OCI-LY3 (cell line): ENCODE measurements around the gene ORMDL1.

Experiments used
- H2AFZ ChIP-seq: fragments of 200-600, 300-600 bp; shearing (Covaris generic); 2 replicates; pipeline ENCODE4 v1.6.0; 2014; ENCODE audit warnings: antibody characterized with exemption, low read depth, low read length
- H3K27ac ChIP-seq: fragments of 200-600, 300-600 bp; sonication (generic); 2 replicates; pipeline ENCODE4 v1.5.1; 2014; ENCODE audit warnings: mild to moderate bottlenecking, low read length, moderate library complexity, mixed read lengths
- H3K27me3 ChIP-seq: fragments of 200-600, 300-600 bp; sonication (generic); 2 replicates; pipeline ENCODE4 v1.6.1; 2014; ENCODE audit warnings: low read depth, low read length, mixed read lengths
- H3K36me3 ChIP-seq: fragments of 200-600, 300-600 bp; sonication (generic); replicated peaks from 2 replicates; pipeline ENCODE3; 2014; ENCODE audit warnings: low read depth, low read length, mixed read lengths
- H3K4me1 ChIP-seq: fragments of 300-600, 200-600 bp; sonication (generic); 2 replicates; pipeline ENCODE4 v1.6.1; 2014; ENCODE audit warnings: low read length, mixed read lengths
- H3K4me2 ChIP-seq: fragments of 200-600, 300-600 bp; sonication (generic); 2 replicates; pipeline ENCODE4 v1.6.1; 2014; ENCODE audit warnings: low read length, mixed read lengths
- H3K4me3 ChIP-seq: fragments of 300-600, 200-600 bp; sonication (generic); 2 replicates; pipeline ENCODE4 v1.5.1; 2014; ENCODE audit warnings: antibody characterized with exemption, mild to moderate bottlenecking, low read length, moderate library complexity
- H3K79me2 ChIP-seq: fragments of 300-600, 200-600 bp; shearing (Covaris generic); 2 replicates; pipeline ENCODE4 v1.6.1; 2014; ENCODE audit warnings: mild to moderate bottlenecking, low read length, mixed read lengths
- H3K9ac ChIP-seq: fragments of 300-600, 200-600 bp; shearing (Covaris generic); 2 replicates; pipeline ENCODE4 v1.6.0; 2014; ENCODE audit warnings: mild to moderate bottlenecking, low read length, moderate library complexity
- H3K9me3 ChIP-seq: fragments of 200-600, 300-600 bp; shearing (Covaris generic); 2 replicates; pipeline ENCODE4 v1.6.1; 2014; ENCODE audit warnings: low read length, mixed read lengths; ENCODE audit not compliant: insufficient read depth
- H4K20me1 ChIP-seq: fragments of 200-600, 300-600 bp; sonication (generic); 2 replicates; pipeline ENCODE4 v1.6.1; 2016; ENCODE audit warnings: low read length, mixed read lengths; ENCODE audit not compliant: insufficient read depth
- EZH2phosphoT487 ChIP-seq: fragments of 200-600 bp; shearing (Covaris generic); IDR thresholded peaks from 2 replicates; pipeline ENCODE4 v1.6.1; 2018; ENCODE audit warnings: antibody characterized with exemption, mixed run types, low read depth
- TF ChIP-seq, protein P1 (sequence below): fragments of 200-600, 300-600 bp; sonication (generic); IDR thresholded peaks from 2 replicates; pipeline ENCODE4 v1.5.1; 2014; ENCODE audit warnings: antibody characterized with exemption, low read length, low read depth

The ORMDL1 gene

DNA sequence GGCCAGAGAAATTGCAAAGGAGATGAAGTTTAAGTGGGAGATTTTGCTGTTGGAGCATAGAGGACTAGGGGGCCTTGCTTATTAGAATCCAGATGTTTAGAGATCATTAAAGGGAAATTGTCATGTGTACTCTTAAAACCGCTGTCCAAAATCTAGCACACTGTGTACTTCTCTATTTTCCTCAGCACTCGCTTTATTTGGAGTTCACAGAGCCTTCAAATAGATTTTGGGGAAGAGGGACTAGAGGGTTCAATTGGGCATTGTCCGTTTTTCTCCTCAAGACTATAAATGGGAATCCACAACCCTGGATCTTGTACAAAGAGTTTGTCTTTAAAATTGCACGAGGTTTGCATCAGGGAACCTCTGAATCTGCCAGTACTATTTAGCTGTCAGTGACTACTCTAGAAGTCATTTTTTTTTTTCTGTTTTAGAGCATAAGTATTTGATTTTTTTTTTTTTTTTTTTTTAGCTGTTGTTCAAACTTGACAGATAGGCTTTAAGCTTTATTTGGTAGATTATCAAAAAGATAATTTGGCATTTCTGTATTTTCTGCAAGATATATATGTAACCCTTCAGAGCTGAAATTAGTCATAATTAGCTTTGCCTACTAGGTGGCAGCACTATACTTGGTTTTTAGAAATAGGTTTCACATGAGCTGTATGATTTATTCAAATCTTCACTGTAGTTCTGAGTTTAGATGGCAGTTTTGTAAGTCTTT lies 14.3 kb upstream of the ORMDL1 start:
- Histone ChIP-seq H3K36me3 (peaks cover 38% of the 10 kb centered on the region), H3K4me1 (peaks cover 3% of the 10 kb centered on the region), H3K79me2 (peaks cover 13% of the 10 kb centered on the region; the same call in 1 of the 2 replicates), H3K4me3 (no peak overlapping the region), H3K4me2 (no peak overlapping the region), H3K27ac (no peak overlapping the region), H3K9ac (no peak overlapping the region), H3K27me3 (no peaks in the 10 kb centered on the region), H3K9me3 (no peaks in the 10 kb centered on the region), H4K20me1 (peaks cover 5% of the 10 kb centered on the region; the same call in 1 of the 2 replicates), H2AFZ (no peak overlapping the region)
- no peak for TF ChIP-seq EZH2phosphoT487
- TF ChIP-seq, protein P1, sequence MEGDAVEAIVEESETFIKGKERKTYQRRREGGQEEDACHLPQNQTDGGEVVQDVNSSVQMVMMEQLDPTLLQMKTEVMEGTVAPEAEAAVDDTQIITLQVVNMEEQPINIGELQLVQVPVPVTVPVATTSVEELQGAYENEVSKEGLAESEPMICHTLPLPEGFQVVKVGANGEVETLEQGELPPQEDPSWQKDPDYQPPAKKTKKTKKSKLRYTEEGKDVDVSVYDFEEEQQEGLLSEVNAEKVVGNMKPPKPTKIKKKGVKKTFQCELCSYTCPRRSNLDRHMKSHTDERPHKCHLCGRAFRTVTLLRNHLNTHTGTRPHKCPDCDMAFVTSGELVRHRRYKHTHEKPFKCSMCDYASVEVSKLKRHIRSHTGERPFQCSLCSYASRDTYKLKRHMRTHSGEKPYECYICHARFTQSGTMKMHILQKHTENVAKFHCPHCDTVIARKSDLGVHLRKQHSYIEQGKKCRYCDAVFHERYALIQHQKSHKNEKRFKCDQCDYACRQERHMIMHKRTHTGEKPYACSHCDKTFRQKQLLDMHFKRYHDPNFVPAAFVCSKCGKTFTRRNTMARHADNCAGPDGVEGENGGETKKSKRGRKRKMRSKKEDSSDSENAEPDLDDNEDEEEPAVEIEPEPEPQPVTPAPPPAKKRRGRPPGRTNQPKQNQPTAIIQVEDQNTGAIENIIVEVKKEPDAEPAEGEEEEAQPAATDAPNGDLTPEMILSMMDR = peak; percentile 68

DNA sequence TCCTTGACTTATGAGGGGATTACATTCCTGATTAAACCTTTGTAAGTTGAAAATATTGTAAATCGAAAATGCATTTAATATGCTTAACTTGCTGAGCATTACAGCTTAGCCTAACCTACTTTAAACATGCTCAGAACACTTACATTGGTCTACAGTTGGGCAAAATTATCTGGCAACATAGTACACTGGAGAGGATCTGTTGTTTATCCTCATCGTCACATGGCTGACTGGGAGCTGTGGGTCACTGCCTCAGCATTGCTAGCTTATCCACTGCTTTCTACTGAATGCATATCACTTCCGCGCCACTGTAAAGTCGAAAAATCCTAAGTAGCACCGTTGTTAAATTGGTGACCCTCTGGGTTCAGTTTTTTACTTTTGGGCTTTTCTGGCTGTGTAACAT lies 13.8 kb upstream of the ORMDL1 start:
- Histone ChIP-seq H3K4me1 (peaks cover 3% of the 10 kb centered on the region), H3K36me3 (peaks cover 40% of the 10 kb centered on the region), H4K20me1 (peaks cover 5% of the 10 kb centered on the region; the same call in 1 of the 2 replicates), H3K27me3 (no peaks in the 10 kb centered on the region), H3K27ac (no peak overlapping the region), H3K9me3 (no peaks in the 10 kb centered on the region), H3K4me3 (no peak overlapping the region), H3K4me2 (no peak overlapping the region), H3K79me2 (peaks cover 13% of the 10 kb centered on the region; the same call in 1 of the 2 replicates), H3K9ac (no peak overlapping the region), H2AFZ (no peak overlapping the region)
- TF ChIP-seq, protein P1 = no peak
- no peak for TF ChIP-seq EZH2phosphoT487

DNA sequence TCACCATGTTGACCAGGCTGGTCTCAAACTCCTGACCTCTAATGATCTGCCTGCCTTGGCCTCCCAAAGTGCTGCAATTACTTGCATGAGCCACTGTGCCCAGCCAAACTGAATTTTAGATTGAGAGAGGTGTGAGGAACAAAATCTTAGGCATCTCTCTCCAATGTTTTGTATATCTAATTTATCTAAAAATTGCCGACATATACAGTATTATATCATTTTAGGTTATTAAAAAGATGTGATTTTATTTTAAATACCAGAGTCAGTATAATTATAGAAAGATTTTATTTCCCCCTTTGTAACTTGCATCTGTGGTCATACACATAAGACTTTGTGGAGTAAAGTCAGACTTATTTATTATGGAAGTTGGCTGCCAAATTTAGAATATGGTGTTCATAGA lies 10.2 kb upstream of the ORMDL1 start:
- Histone ChIP-seq H3K79me2 (peaks cover 30% of the 10 kb centered on the region), H3K9ac (no peak overlapping the region), H3K36me3 (peaks cover 37% of the 10 kb centered on the region), H2AFZ (no peak overlapping the region), H3K27ac (no peak overlapping the region), H3K9me3 (no peaks in the 10 kb centered on the region), H4K20me1 (peaks cover 5% of the 10 kb centered on the region; the same call in 1 of the 2 replicates), H3K27me3 (no peaks in the 10 kb centered on the region), H3K4me2 (no peak overlapping the region), H3K4me1 (peaks cover 3% of the 10 kb centered on the region), H3K4me3 (no peak overlapping the region)
- TF ChIP-seq, protein P1 = no peak
- TF ChIP-seq EZH2phosphoT487 = no peak

DNA sequence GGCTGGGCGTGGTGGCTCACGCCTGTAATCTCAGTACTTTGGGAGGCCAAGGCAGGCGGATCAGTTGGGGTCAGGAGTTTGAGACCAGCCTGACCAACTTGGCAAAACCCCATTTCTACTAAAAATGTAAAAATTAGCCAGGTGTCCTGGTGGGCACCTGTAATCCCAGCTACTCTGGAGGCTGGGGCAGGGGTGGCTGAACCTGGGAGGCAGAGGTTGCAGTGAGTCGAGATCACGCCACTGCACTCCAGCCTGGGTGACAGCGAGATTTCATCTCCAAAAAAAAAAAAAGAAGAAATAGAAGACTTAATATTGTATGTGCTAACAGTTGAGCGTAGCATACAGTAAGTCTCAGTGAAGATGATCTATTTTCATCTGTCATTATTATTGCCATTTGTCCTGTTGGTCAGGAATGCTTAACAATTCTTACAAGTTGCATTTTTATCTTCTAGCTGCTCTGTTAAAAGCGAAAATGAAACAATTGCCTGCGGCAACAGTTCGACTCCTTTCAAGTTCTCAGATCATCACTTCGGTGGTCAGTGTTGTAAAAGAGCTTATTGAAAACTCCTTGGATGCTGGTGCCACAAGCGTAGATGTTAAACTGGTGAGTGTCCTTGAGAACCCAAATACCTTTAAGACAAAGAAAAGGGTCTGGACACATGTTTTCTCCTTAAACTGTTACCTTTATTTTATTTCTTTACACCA lies 7.4 kb upstream of the ORMDL1 start:
- Histone ChIP-seq H3K4me2 (no peak overlapping the region), H4K20me1 (no peaks in the 10 kb centered on the region), H3K27me3 (no peaks in the 10 kb centered on the region), H3K36me3 (peaks cover 33% of the 10 kb centered on the region), H3K9ac (no peak overlapping the region), H3K79me2 (peaks cover 50% of the 10 kb centered on the region), H3K27ac (no peak overlapping the region), H3K4me3 (no peak overlapping the region), H2AFZ (no peak overlapping the region), H3K9me3 (no peaks in the 10 kb centered on the region), H3K4me1 (no peaks in the 10 kb centered on the region)
- TF ChIP-seq, protein P1 = no peak
- TF ChIP-seq EZH2phosphoT487 = no peak
